GM18499 (cell line): ENCODE results near the gene KIF25.
"Not testable (repeated sequence)": the region's sequence is repeated elsewhere in the genome, so short reads cannot be mapped to it uniquely, and the experiment has no call there.

ENCODE experiments used
- ATAC-seq: cut with Tn5 transposase; IDR thresholded peaks from one replicate; pipeline ENCODE4 v1.9.1; 2021; ENCODE audit warnings: moderate number of reproducible peaks; ENCODE audit not compliant: insufficient read depth, unreplicated experiment

The KIF25 gene

GRCh38 chr6:167993169-167993568 is 4.3 kb upstream of the KIF25 start:
- no peak for ATAC-seq

GRCh38 chr6:167993831-167994230 is 3.6 kb upstream of the KIF25 start:
- ATAC-seq = no peak

DNA sequence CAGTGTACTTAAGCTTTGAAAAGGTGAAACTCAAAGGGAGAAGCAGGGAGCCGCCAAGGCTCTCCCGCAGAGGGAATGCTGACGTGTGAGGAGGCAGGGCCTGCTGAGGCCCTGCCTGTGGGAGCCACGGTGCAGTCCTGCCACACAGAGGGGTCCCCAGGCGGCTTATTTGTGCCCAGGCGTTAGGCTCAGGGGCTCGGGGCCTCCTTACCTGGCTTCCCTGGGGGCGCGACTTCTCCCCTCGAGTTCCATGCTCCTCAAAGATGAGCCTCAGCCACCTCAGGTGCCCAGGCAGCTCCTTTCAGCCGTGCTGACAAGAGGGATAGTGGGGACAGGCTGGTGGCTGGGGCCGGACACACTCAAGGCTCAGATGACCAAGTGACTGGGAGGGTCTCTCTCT is 2.2 kb upstream of the KIF25 start:
- no peak for ATAC-seq

GRCh38 chr6:167995731-167996151 is 1.7 kb upstream of the KIF25 start:
- ATAC-seq = no peak

DNA sequence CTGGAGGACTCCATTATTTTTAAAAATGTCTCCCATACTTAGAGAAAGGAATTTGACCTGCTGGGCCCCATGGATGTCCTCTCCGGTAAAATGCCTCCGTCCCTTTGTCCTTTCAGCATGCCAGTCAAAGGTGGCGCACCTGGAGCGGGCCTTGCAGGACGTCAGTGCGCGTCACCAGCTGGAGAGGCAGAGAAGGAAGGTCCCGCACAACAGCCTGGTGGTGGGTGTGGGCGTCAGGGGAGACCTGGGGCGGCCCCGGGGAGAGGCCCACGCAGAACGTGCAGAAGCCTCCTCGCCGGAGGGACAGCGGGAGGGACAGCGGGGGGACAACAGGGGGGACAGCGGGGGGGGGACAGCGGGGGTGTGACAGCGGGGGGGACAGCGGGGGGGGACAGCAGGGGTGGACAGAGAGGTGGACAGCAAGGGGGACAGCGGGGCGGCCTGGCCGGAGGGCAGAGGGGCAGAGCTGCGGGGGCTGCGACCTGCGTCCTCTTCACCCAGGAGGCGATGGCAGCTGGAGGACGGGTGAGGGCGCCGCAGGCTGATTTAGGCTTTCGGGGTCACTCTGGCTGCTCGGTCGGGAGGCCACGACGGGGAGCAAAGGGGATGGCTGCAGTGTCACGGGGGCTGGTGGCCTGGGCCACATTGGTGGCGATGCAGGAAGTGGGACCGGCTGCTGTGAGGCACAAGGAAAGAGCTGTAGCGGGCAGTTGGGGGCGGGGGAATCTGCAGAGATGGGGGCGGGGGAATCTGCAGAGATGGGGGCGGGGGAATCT is 859 bp upstream of the KIF25 start:
- ATAC-seq = no peak

GRCh38 chr6:167998215-167998614 is 744 bp downstream of the KIF25 start:
- ATAC-seq = no peak

DNA sequence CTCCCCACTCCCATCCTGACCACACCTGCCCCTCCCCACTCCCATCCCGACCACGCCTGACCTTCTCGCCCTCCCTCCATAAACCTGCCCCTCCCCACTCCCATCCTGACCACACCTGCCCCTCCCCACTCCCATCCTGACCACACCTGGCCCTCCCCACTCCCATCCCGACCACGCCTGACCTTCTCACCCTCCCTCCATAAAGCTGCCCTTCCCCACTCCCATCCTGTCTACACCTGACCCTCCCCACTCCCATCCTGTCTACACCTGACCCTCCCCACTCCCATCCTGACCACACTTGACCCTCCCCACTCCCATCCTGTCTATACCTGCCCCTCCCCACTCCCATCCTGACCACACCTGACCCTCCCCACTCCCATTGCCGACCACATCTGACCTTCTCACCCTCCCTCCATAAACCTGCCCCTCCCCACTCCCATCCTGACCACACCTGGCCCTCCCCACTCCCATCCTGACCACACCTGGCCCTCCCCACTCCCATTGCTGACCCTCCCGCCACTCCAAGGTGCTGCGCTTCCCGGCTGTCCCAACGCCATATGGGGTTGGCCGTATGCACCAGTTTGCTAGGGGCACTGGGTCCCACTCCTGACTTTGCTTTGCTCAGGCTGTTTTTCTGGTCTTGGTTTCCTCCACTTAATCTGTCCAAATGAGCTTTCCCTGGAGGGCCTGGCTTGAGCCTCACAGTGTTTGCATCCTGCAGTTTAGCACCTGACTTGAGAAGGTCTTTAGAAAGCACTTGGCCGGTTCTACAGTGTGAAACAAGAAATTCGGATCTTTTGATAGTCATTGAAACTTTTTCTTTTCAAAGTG is 2.9 kb downstream of the KIF25 start:
- ATAC-seq = no peak

- no peak for ATAC-seq
Observed at GRCh38 chr6:168001029-168001332, 3.5 kb downstream of the KIF25 start.

DNA sequence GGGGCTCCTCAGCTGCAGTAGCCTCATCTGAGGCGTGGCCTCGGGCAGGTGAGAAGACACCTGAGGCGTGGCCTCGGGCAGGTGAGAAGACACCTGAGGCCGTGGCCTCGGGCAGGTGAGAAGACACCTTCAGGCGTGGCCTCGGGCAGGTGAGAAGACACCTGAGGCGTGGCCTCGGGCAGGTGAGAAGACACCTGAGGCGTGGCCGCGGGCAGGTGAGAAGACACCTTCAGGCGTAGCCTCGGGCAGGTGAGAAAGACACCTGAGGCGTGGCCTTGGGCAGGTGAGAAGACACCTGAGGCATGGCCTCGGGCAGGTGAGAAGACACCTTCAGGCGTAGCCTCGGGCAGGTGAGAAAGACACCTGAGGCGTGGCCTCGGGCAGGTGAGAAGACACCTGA is 4.0 kb downstream of the KIF25 start:
- ATAC-seq = not testable (repeated sequence)

DNA sequence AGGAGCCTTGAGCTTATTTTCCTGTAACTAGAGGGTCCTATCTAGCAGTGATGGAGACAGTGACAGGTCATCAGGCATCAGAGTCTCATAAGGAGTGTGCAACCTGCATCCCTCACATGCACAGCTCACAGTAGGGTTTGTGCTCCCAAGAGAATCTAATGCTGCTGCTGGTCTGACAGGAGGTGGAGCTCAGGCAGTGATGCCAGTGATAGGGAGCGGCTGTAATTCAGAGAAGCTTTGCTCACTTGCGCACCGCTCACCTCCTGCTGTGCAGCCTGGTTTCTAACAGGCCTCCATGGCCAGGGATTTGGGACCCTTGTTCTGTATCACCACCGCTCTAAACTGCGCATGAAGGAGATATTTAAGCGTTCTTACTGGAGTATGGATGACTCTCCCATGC is 5.3 kb downstream of the KIF25 start:
- no peak for ATAC-seq

- no peak for ATAC-seq
Observed at GRCh38 chr6:168004023-168004422, 6.6 kb downstream of the KIF25 start.

- ATAC-seq = no peak
Observed at GRCh38 chr6:168004945-168005344, 7.5 kb downstream of the KIF25 start.

- ATAC-seq = no peak
Observed at GRCh38 chr6:168005796-168006195, 8.3 kb downstream of the KIF25 start.

DNA sequence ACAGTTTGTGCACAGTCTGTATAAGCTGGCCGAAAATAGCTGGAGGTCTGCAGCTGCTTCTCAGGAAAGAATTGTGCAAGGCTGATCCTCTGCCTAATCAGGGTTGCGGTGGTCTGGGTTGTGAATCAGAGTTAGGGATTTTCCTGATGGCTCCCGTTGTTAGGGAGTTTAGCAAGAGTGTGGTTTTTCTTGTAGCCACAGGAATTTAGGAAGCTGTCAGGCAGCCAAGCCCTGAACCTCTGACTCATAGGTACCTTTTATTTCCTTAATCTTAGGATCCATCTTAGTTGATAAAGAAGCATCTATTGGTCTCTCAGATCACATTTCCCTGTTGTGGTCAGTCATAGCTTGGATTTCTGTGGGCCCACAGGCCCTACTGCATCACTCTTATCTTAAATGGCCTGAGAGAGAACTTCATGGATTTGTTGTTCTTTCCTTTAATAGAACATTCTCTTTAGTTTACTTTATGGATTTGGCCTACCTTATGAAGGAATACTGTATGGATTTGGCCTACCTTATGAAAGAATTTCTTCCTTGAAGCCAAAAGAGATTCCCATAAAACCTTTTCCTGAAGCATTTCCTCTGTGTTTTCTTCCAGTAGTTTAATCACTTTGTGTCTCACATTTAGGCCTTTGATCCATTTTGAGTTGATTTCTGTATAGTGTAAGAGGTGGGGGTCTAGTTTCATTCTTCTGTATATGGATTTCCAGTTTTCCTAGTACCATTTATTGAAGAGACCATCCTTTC is 10.3 kb downstream of the KIF25 start:
- ATAC-seq = no peak

GRCh38 chr6:168009331-168009730 is 11.9 kb downstream of the KIF25 start:
- ATAC-seq = no peak

DNA sequence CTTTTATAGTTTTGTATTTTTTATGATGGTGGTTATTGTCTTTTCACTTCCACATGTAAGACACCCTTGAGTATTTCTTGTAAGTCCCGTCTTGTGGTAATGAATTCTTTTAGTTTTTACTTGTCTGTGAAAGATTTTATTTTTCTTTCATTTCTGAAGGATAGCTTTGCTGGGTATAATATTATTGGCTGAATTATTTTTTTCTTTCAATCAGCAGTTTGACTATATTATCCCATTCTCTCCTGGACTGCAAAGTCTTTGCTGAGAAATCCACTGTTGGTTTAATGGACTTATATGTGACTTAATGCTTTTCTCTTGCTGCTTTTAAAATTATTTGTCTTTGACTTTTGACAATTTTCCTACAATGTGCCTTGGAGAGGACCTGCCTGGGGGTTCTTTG is 13.8 kb downstream of the KIF25 start:
- no peak for ATAC-seq

DNA sequence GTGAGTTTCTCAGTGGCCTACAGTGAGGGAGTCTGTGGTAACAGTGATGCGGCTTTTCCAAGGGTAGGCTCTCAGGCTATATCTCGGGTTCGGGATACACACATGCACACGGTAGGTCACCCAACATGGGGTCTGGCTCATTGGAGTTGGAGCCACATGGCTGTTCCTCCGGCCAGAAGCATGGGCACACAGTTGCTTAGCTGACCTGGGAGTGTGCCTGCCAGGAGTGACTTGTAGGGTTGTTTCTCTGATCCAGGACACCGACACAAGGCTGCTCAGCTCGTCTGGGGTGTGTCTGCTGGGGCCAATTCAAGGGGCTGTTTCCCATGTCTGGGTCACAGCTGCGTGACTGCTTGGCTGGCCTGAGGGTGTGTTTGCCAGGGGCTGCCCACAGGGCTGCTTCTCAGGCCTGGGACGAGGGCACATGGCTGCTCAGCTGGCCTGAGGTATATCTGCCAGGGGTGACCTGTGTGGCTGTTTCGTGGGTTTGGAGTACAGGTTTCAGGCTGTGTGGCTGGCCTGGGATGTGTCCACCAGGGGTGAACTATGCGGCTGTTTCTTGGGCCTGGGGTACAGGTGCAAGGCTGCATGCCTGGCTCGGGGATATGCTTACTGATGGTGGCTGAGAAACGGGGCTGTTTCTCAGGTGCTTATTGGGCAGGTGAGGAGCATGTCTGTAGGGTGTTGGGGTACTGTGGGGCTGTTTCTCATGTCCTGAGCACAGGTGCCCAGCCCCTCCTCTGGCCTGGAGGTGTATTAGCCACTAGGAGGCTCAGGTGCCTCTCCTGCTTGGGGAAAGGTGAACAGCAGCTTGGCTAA is 15.2 kb downstream of the KIF25 start:
- ATAC-seq = no peak

GRCh38 chr6:168013250-168013915 is 15.9 kb downstream of the KIF25 start:
- no peak for ATAC-seq

DNA sequence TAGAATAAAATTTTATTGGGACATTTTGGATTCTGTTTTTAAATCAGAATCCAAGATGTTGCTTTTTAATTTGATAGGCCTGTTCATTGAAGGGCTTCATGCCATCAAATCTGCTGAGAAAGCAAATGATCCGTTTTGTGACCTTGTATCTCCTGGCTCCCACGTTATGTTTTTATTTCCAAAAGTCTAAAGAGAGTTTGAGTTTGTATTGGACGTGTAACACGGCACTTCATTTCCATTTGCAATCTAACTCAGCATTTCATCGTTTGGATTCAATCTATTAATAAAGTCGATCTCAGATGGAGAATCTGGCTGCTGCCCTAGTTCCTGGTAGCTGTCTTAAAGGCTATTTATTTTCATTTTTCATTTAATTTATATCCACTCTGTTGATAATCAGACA is 17.0 kb downstream of the KIF25 start:
- ATAC-seq = no peak

DNA sequence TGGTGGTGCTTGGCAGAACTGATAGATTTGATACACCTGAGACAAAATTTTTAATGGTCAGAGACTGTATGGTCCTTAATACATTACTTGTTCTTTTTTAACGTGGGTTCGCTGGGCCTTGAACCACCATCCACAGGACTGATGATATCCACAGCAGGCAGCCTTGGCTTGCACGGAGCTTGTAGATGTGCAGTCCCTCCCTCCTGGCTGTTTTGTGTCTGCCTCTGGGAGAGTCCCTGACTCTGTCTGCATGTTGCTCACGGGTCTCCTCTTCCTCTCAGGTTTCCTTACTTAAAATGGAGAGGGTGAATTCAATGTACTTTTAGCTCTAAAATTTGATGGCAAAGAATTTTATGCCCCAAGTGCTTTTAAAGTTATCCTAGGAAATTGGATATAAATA is 17.5 kb downstream of the KIF25 start:
- no peak for ATAC-seq
